Fibroblast of lung (primary cell): Measurements from ENCODE around the gene IRF5. TPM values are rescaled to one million over a fixed set of nuclear protein-coding genes. Genes with fewer than 3 reads are reported as not detected.

ENCODE experiments used
- DNase-seq, 2 donors: peaks; one replicate each; pipeline versions ENCODE4 v3.0.0 to v3.0.0-alpha.2; 2010; ENCODE audit warnings: low read depth in 2 of 2
- H2AFZ ChIP-seq: 2 replicates; pipeline ENCODE4 v1.5.1; 2012; ENCODE audit warnings: low read length, control low read depth, inconsistent platforms
- H3K27ac ChIP-seq: 2 replicates; pipeline ENCODE4 v1.5.1; 2011; ENCODE audit warnings: low read length, control low read depth; ENCODE audit not compliant: insufficient read depth
- H3K27me3 ChIP-seq: 2 replicates; pipeline ENCODE4 v1.5.1; 2011; ENCODE audit warnings: mild to moderate bottlenecking, low read length; ENCODE audit not compliant: control insufficient read depth, insufficient read depth
- H3K36me3 ChIP-seq: 2 replicates; pipeline ENCODE4 v1.5.1; 2011; ENCODE audit warnings: low read length; ENCODE audit not compliant: control insufficient read depth, insufficient read depth
- H3K4me1 ChIP-seq: 2 replicates; pipeline ENCODE4 v1.5.1; 2011; ENCODE audit warnings: low read length; ENCODE audit not compliant: control insufficient read depth, insufficient read depth; ENCODE audit errors: extremely low read depth
- H3K4me2 ChIP-seq: 2 replicates; pipeline ENCODE4 v1.5.1; 2011; ENCODE audit warnings: low read length, control low read depth; ENCODE audit not compliant: insufficient read depth; ENCODE audit errors: extremely low read depth
- H3K4me3 ChIP-seq, 4 experiments: fragments of 200-600 bp in 1 of 4; sonication (generic) in 1 of 4; replicated peaks in 1 of 4; 2 replicates each; pipeline ENCODE4 v1.5.1; 2011 to 2016; ENCODE audit warnings: low read length in 4 of 4, low read depth in 3 of 4, mild to moderate bottlenecking in 3 of 4, control low read depth in 2 of 4, inconsistent platforms in 1 of 4, mixed read lengths in 1 of 4; ENCODE audit not compliant: insufficient read depth in 1 of 4; ENCODE audit errors: control extremely low read depth in 1 of 4
- H3K79me2 ChIP-seq: 2 replicates; pipeline ENCODE4 v1.5.1; 2012; ENCODE audit warnings: mild to moderate bottlenecking, low read length, inconsistent platforms; ENCODE audit not compliant: control insufficient read depth, insufficient read depth
- H3K9ac ChIP-seq: 2 replicates; pipeline ENCODE4 v1.5.1; 2011; ENCODE audit warnings: mild to moderate bottlenecking, low read length, control low read depth; ENCODE audit not compliant: insufficient read depth
- H3K9me3 ChIP-seq: 2 replicates; pipeline ENCODE4 v1.5.1; 2012; ENCODE audit warnings: low read depth, low read length; ENCODE audit not compliant: control insufficient read depth, insufficient read depth
- H4K20me1 ChIP-seq: 2 replicates; pipeline ENCODE4 v1.5.1; 2011; ENCODE audit warnings: low read length; ENCODE audit not compliant: control insufficient read depth, insufficient read depth; ENCODE audit errors: extremely low read depth
- CTCF ChIP-seq, 2 donors: IDR thresholded peaks in 1 of 2; conservative IDR thresholded peaks in 1 of 2; 1 replicate in 1 of 2; 2 replicates in 1 of 2; pipeline ENCODE4 v1.5.1; 2011 to 2012; ENCODE audit warnings: low read length in 2 of 2, control low read depth in 1 of 2, inconsistent platforms in 1 of 2, low read depth in 1 of 2, mild to moderate bottlenecking in 1 of 2
- EZH2 ChIP-seq: IDR thresholded peaks from 2 replicates; pipeline ENCODE4 v1.5.1; 2012; ENCODE audit warnings: low read length, control low read depth, mild to moderate bottlenecking; ENCODE audit errors: missing control alignments
- polyA plus RNA-seq, 2 donors: library from polyadenylated mRNA; depleted of rRNA in 1 of 2; stranded (reverse) in 1 of 2; unstranded in 1 of 2; fragments of >200 nt; gene quantifications; 2 replicates each; pipeline ENCODE4 v1.2.1, GENCODE V29; 2011 to 2012; ENCODE audit warnings: missing spikeins in 1 of 2
- total RNA-seq: library from RNA; depleted of rRNA; stranded (reverse); fragments of >200 nt; gene quantifications from 2 replicates; pipeline ENCODE4 v1.2.1, GENCODE V29; 2014

Gene IRF5
- total and polyA plus RNA-seq, 2 donors (not counting 1 experiment from before 2014, with no cell fraction given): 0.33 TPM; not detected in 1

- Histone ChIP-seq H3K27ac (no peak overlapping the region), H3K4me1 (no peaks in the 10 kb centered on the region), H3K9ac (no peak overlapping the region), H3K9me3 (no peaks in the 10 kb centered on the region), H4K20me1 (no peaks in the 10 kb centered on the region), H3K4me2 (no peak overlapping the region), H3K79me2 (no peaks in the 10 kb centered on the region), H3K4me3 (no peak overlapping the region), H3K36me3 (no peaks in the 10 kb centered on the region), H3K27me3 (peaks cover 28% of the 10 kb centered on the region), H2AFZ (no peak overlapping the region)
- DNase-seq: no peak
- TF ChIP-seq CTCF (conservative IDR thresholded peaks at IDR 0.05 in 1 of 2, IDR thresholded peaks at IDR 0.05 in 1 of 2; ENCODE audit: low read depth in 1 of 2, low read length in 2 of 2) (no peak), EZH2 (no peak)
Measured at GRCh38 chr7:128923411-128923800, 14.3 kb upstream of the IRF5 start.

- Histone ChIP-seq H4K20me1 (no peaks in the 10 kb centered on the region), H3K27ac (no peak overlapping the region), H3K4me3 (no peak overlapping the region), H3K9me3 (no peaks in the 10 kb centered on the region), H3K4me1 (no peaks in the 10 kb centered on the region), H3K36me3 (no peaks in the 10 kb centered on the region), H2AFZ (no peak overlapping the region), H3K9ac (no peak overlapping the region), H3K79me2 (no peaks in the 10 kb centered on the region), H3K27me3 (peaks cover 21% of the 10 kb centered on the region), H3K4me2 (no peak overlapping the region)
- DNase-seq: no peak
- no peak for TF ChIP-seq EZH2
- TF ChIP-seq CTCF (conservative IDR thresholded peaks at IDR 0.05 in 1 of 2, IDR thresholded peaks at IDR 0.05 in 1 of 2; ENCODE audit: low read depth in 1 of 2, low read length in 2 of 2): no peak
Measured at GRCh38 chr7:128924707-128925588, 12.8 kb upstream of the IRF5 start.

- TF ChIP-seq EZH2 (no peak), CTCF (conservative IDR thresholded peaks at IDR 0.05 in 1 of 2, IDR thresholded peaks at IDR 0.05 in 1 of 2; ENCODE audit: low read depth in 1 of 2, low read length in 2 of 2) (no peak)
- H3K4me3 ChIP-seq: no peak overlapping the region
- H2AFZ ChIP-seq: no peak overlapping the region
- H3K79me2 ChIP-seq: no peaks in the 10 kb centered on the region
- H3K9me3 ChIP-seq: no peaks in the 10 kb centered on the region
- no peak overlapping the region for H3K9ac ChIP-seq
- no peak overlapping the region for H3K27ac ChIP-seq
- no peak for DNase-seq
- H3K4me2 ChIP-seq: no peak overlapping the region
- H3K4me1 ChIP-seq: no peaks in the 10 kb centered on the region
- no peaks in the 10 kb centered on the region for H3K36me3 ChIP-seq
- no peaks in the 10 kb centered on the region for H3K27me3 ChIP-seq
- H4K20me1 ChIP-seq: no peaks in the 10 kb centered on the region
Measured at GRCh38 chr7:128928159-128928813, 9.4 kb upstream of the IRF5 start.
